Tibial nerve (tissue), 4 donors: ENCODE results near the gene AGAP3. TPM values are rescaled to one million over a fixed set of nuclear protein-coding genes. Genes with fewer than 3 reads are reported as not detected.

Source experiments
- DNase-seq, 2 donors: peaks; one replicate each; pipeline ENCODE4 v3.0.0-alpha.2; 2019; ENCODE audit warnings: low spot score in 2 of 2
- H3K27ac ChIP-seq, 4 donors: fragments of 200-600 bp; sonication (generic) in 3 of 4; one replicate each; pipeline ENCODE4 v1.5.1; 2017 to 2019; ENCODE audit warnings: mild to moderate bottlenecking in 1 of 4
- H3K27me3 ChIP-seq, 2 donors: fragments of 200-600 bp; sonication (generic) in 1 of 2; one replicate each; pipeline versions ENCODE4 v1.5.1 to v1.6.0; 2017 to 2019
- H3K36me3 ChIP-seq, 3 donors: fragments of 200-600 bp; sonication (generic); one replicate each; pipeline ENCODE4 v1.5.1; 2018 to 2019
- H3K4me1 ChIP-seq, 4 donors: fragments of 200-600 bp; sonication (generic) in 3 of 4; one replicate each; pipeline ENCODE4 v1.5.1; 2017 to 2019
- H3K4me3 ChIP-seq, 4 donors: fragments of 200-600 bp; sonication (generic) in 3 of 4; one replicate each; pipeline ENCODE4 v1.5.1; 2017 to 2019; ENCODE audit warnings: mild to moderate bottlenecking in 1 of 4, moderate library complexity in 1 of 4
- H3K9me3 ChIP-seq, 4 donors: fragments of 200-600 bp; sonication (generic) in 3 of 4; one replicate each; pipeline ENCODE4 v1.5.1; 2017 to 2019
- CTCF ChIP-seq, 5 experiments: fragments of 200-600 bp in 3 of 5; fragments of 450-650 bp in 2 of 5; sonication (generic) in 3 of 5; IDR thresholded peaks; one replicate each; pipeline ENCODE4 v1.5.1; 2016 to 2019; ENCODE audit warnings: antibody characterized with exemption in 5 of 5, mild to moderate bottlenecking in 3 of 5, moderate library complexity in 2 of 5
- EP300 ChIP-seq, 2 donors: sonication (generic); formaldehyde crosslinking; IDR thresholded peaks; one replicate each; pipeline ENCODE4 v1.6.1; 2017; ENCODE audit warnings: antibody characterized with exemption in 2 of 2, mild to moderate bottlenecking in 1 of 2
- POLR2A ChIP-seq, 2 donors: fragments of 450-650 bp; IDR thresholded peaks; one replicate each; pipeline ENCODE4 v1.6.1; 2017; ENCODE audit warnings: antibody characterized with exemption in 2 of 2, mild to moderate bottlenecking in 2 of 2, moderate library complexity in 2 of 2
- WGBS, 2 donors: methylation state at CpG; one replicate each; pipeline ENCODE4 v1.1.5; 2018; 5-methylcytosine and 5-hydroxymethylcytosine counted together
- total RNA-seq, 4 donors: library from RNA; depleted of rRNA; stranded (reverse); fragments of >200 nt; gene quantifications; one replicate each; pipeline ENCODE4 v1.1.0, GENCODE V29; 2016

The AGAP3 gene
- total RNA-seq, 4 donors from 2014 or later, result 40.0 to 114 (median 87.2) TPM

- Histone ChIP-seq H3K27me3 (peaks cover 2 to 82% of the 10 kb centered on the region in 2 donors), H3K36me3 (no peaks in the 10 kb centered on the region), H3K9me3 (no peaks in the 10 kb centered on the region), H3K27ac (no peak overlapping the region), H3K4me1 (peaks cover 0 to 24% (median 12%) of the 10 kb centered on the region in 4 donors), H3K4me3 (peak overlapping the region; percentile 22 to 54 (median 32))
- no peak for DNase-seq
- 2 to 3% methylated on average over 34 to 35 of the region's 52 CpGs for WGBS, 2 donors
- TF ChIP-seq EP300 (IDR thresholded peaks at IDR 0.05) (no peak), CTCF (IDR thresholded peaks at IDR 0.05) (peak; percentile 35 to 67 (median 63))
These were observed 81.9 kb downstream of the AGAP3 start for GRCh38 chr7:151168003-151168786.

GRCh38 chr7:151168787-151169162, 82.5 kb downstream of the AGAP3 start:
- DNase-seq, result no peak
- H3K4me3 ChIP-seq, result no peak overlapping the region
- peaks cover 0 to 24% (median 12%) of the 10 kb centered on the region in 4 donors for H3K4me1 ChIP-seq
- 30 to 42% methylated on average over 10 of the region's 10 CpGs for WGBS, 2 donors
- H3K27me3 ChIP-seq, result peaks cover 2 to 82% of the 10 kb centered on the region in 2 donors
- TF ChIP-seq POLR2A (IDR thresholded peaks at IDR 0.05) (no peak), CTCF (IDR thresholded peaks at IDR 0.05) (no peak), EP300 (IDR thresholded peaks at IDR 0.05) (no peak)
- no peaks in the 10 kb centered on the region for H3K9me3 ChIP-seq
- no peaks in the 10 kb centered on the region for H3K36me3 ChIP-seq
- H3K27ac ChIP-seq, result no peak overlapping the region

GRCh38 chr7:151172273-151173141, 86.2 kb downstream of the AGAP3 start:
- Histone ChIP-seq H3K27me3 (peaks cover 0 to 79% of the 10 kb centered on the region in 2 donors), H3K4me3 (no peak overlapping the region), H3K36me3 (no peaks in the 10 kb centered on the region), H3K27ac (no peak overlapping the region), H3K4me1 (peaks cover 0 to 14% (median 3%) of the 10 kb centered on the region in 4 donors), H3K9me3 (no peaks in the 10 kb centered on the region)
- 24 to 26% methylated on average over 40 to 41 of the region's 42 CpGs for WGBS, 2 donors
- DNase-seq, result peak; percentile 60 to 74
- no peak for TF ChIP-seq POLR2A (IDR thresholded peaks at IDR 0.05)
- peak in 1 of 2 donors; percentile 29 for TF ChIP-seq EP300 (IDR thresholded peaks at IDR 0.05)
- TF ChIP-seq CTCF (IDR thresholded peaks at IDR 0.05), result peak; percentile 99 to 100 (median 100)

- no peaks in the 10 kb centered on the region for H3K36me3 ChIP-seq
- no peak for DNase-seq
- peaks cover 0 to 3% (median 0%) of the 10 kb centered on the region in 4 donors for H3K4me1 ChIP-seq
- TF ChIP-seq CTCF (IDR thresholded peaks at IDR 0.05) (no peak), POLR2A (IDR thresholded peaks at IDR 0.05) (no peak), EP300 (IDR thresholded peaks at IDR 0.05) (no peak)
- 87 to 89% methylated on average over 43 of the region's 43 CpGs for WGBS, 2 donors
- H3K9me3 ChIP-seq, result no peaks in the 10 kb centered on the region
- no peak overlapping the region for H3K4me3 ChIP-seq
- peaks cover 0 to 80% of the 10 kb centered on the region in 2 donors for H3K27me3 ChIP-seq
- H3K27ac ChIP-seq, result no peak overlapping the region
These were observed 87.3 kb downstream of the AGAP3 start for GRCh38 chr7:151173386-151174245.
